ENCODE measurements around the gene FKBP3. TPM values are rescaled to one million over a fixed set of nuclear protein-coding genes. Genes with fewer than 3 reads are reported as not detected.

The FKBP3 gene
- total RNA-seq, 4 donors from 2014 or later, result 77.5 to 111 (median 94.6) TPM

DNA sequence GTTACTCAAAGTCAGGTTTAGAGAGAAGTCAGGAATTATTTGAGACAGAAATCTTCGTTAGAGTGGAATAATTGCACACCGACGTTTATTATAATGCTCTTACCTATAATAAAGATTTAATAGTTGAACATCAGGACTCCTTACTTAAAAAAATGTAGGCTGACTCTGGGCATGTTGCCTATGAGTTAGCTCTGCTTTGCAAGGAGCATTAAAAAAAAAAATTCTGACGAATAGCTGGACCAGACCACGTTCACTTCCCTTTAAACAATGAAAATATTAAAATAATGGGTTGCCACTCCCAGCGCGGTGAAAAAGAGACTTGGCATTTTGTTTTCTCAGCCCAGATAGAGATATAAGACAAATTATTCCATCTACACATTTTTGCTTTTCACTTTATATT is 875 bp upstream of the FKBP3 start:
- peak overlapping the region; percentile 89 to 95 (median 91) for H3K27ac ChIP-seq
- no peak for DNase-seq
- intact Hi-C loops (cut with DNase I; ENCODE audit: low total_unique reads) (loop anchor here (2.0 to 5.0 kb wide), 2 partner anchors 118 to 132 kb away; partner anchors contain the start of gene MIS18BP1), in situ Hi-C loops (cut with MboI; ENCODE audit: low sequenced_read_pairs in 4 of 4) (loop anchor here in 3 of 4 donors (10.0 to 25.0 kb wide), 4 partner anchors 50 to 230 kb away; partner anchors contain the start of genes KLHL28 (in 3 of the 3), TOGARAM1 (in 3 of the 3) and PRPF39 (in 1 of the 3))
- H3K4me3 ChIP-seq, result peak overlapping the region; percentile 66 to 89 (median 73)
- no peaks in the 10 kb centered on the region for H3K36me3 ChIP-seq
- no peaks in the 10 kb centered on the region for H3K27me3 ChIP-seq
- no peaks in the 10 kb centered on the region for H3K9me3 ChIP-seq
- no peak for TF ChIP-seq POLR2A (IDR thresholded peaks at IDR 0.05)
- TF ChIP-seq, protein P1, sequence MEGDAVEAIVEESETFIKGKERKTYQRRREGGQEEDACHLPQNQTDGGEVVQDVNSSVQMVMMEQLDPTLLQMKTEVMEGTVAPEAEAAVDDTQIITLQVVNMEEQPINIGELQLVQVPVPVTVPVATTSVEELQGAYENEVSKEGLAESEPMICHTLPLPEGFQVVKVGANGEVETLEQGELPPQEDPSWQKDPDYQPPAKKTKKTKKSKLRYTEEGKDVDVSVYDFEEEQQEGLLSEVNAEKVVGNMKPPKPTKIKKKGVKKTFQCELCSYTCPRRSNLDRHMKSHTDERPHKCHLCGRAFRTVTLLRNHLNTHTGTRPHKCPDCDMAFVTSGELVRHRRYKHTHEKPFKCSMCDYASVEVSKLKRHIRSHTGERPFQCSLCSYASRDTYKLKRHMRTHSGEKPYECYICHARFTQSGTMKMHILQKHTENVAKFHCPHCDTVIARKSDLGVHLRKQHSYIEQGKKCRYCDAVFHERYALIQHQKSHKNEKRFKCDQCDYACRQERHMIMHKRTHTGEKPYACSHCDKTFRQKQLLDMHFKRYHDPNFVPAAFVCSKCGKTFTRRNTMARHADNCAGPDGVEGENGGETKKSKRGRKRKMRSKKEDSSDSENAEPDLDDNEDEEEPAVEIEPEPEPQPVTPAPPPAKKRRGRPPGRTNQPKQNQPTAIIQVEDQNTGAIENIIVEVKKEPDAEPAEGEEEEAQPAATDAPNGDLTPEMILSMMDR (IDR thresholded peaks at IDR 0.05 in 4 of 5, conservative IDR thresholded peaks at IDR 0.05 in 1 of 5), result no peak
- peaks cover 54 to 55% of the 10 kb centered on the region in 2 donors for H3K4me1 ChIP-seq
- no peak for ATAC-seq

DNA sequence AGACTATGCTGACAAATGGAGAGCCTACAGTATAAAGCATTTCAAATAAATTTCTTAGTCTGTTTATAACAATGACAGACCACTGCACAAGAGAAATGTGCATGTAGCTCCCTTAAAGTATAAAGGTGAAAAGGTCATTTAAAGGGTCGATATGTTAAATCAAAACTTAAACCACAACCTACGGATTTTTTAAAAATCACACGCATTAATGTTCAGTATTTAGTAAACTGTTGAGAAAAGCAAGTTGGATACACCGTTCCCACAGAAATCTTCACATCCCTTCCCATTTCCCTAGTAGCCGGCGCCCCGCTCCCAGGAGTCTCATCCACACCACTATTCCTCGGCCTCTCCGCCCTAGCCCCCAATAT is 614 bp downstream of the FKBP3 start:
- intact Hi-C loops (cut with DNase I; ENCODE audit: low total_unique reads), result loop anchor here (1.0 to 5.0 kb wide), 5 partner anchors 49 to 236 kb away; partner anchors contain the start of genes MIS18BP1, PRPF39 and TOGARAM1

GRCh38 chr14:45128963-45129629 is 5.2 kb downstream of the FKBP3 start:
- intact Hi-C loops (cut with DNase I; ENCODE audit: low total_unique reads), result no loop called here
- peaks cover 0 to 15% of the 10 kb centered on the region in 2 donors for H3K36me3 ChIP-seq
- H3K27me3 ChIP-seq, result no peaks in the 10 kb centered on the region
- in situ Hi-C loops (cut with MboI; ENCODE audit: low sequenced_read_pairs in 4 of 4), result loop anchor here in 1 of 4 donors (25.0 kb wide), 1 partner anchor 167 kb away; the partner anchor contains the start of genes KLHL28 and TOGARAM1
- H3K9me3 ChIP-seq, result no peaks in the 10 kb centered on the region
- no peak for TF ChIP-seq POLR2A (IDR thresholded peaks at IDR 0.05)
- TF ChIP-seq, protein P1 (IDR thresholded peaks at IDR 0.05 in 4 of 5, conservative IDR thresholded peaks at IDR 0.05 in 1 of 5), result no peak
- ATAC-seq, result peak; percentile 70 to 72
- peak in 1 of 2 donors; percentile 32 for DNase-seq
- peaks cover 69 to 79% of the 10 kb centered on the region in 2 donors for H3K4me1 ChIP-seq
- peak overlapping the region; percentile 66 to 91 (median 82) for H3K27ac ChIP-seq
- H3K4me3 ChIP-seq, result peak overlapping the region; percentile 6 to 19 (median 14)

More for the DNA sequence above, 614 bp downstream of the FKBP3 start:
- H3K27ac ChIP-seq, result peak overlapping the region; percentile 89 to 95 (median 91)
- H3K36me3 ChIP-seq, result no peaks in the 10 kb centered on the region
- no peak for TF ChIP-seq POLR2A (IDR thresholded peaks at IDR 0.05)
- TF ChIP-seq, protein P1 (IDR thresholded peaks at IDR 0.05 in 4 of 5, conservative IDR thresholded peaks at IDR 0.05 in 1 of 5), result no peak
- H3K9me3 ChIP-seq, result no peaks in the 10 kb centered on the region
- ATAC-seq (peak; percentile 8 to 17), DNase-seq (no peak)
- in situ Hi-C loops (cut with MboI; ENCODE audit: low sequenced_read_pairs in 4 of 4), result loop anchor here (5.0 to 25.0 kb wide), 5 partner anchors 49 to 229 kb away; partner anchors contain the start of genes KLHL28 (in 4 of the 4), TOGARAM1 (in 4 of the 4) and PRPF39 (in 1 of the 4)
- H3K27me3 ChIP-seq, result no peaks in the 10 kb centered on the region
- H3K4me3 ChIP-seq, result peak overlapping the region; percentile 66 to 89 (median 73)
- H3K4me1 ChIP-seq, result peaks cover 69% of the 10 kb centered on the region in 2 donors

DNA sequence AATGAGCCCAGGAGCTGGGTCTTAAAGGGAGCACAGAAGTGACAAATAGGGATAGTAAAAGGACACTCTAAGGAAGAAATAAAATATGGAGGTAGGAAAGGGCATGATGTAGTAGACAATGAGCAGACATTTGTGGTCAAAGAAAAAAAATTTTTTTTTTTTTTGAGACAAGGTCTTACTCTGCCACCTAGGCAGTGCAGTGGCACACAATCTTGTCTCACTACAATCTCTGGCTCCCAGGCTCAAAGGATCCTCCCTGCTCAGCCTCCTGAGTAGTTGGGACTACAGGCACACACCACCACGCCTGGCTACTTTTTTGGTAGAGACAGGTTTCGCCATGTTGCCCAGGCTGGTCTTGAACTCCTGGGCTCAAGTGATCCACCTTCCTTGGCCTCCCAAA is 8.5 kb downstream of the FKBP3 start:
- ATAC-seq (no peak), DNase-seq (no peak)
- TF ChIP-seq, protein P1 (IDR thresholded peaks at IDR 0.05 in 4 of 5, conservative IDR thresholded peaks at IDR 0.05 in 1 of 5), result no peak
- in situ Hi-C loops (cut with MboI; ENCODE audit: low sequenced_read_pairs in 4 of 4) (loop anchor here in 1 of 4 donors (25.0 kb wide), 1 partner anchor 163 kb away; the partner anchor contains the start of genes KLHL28 and TOGARAM1), intact Hi-C loops (cut with DNase I; ENCODE audit: low total_unique reads) (no loop called here)
- H3K27me3 ChIP-seq, result no peaks in the 10 kb centered on the region
- peak overlapping the region; percentile 11 to 91 (median 64) for H3K27ac ChIP-seq
- peaks cover 45 to 54% of the 10 kb centered on the region in 2 donors for H3K4me1 ChIP-seq
- no peak overlapping the region for H3K4me3 ChIP-seq
- peaks cover 0 to 45% of the 10 kb centered on the region in 2 donors for H3K36me3 ChIP-seq
- no peaks in the 10 kb centered on the region for H3K9me3 ChIP-seq
